Stimulated activated CD4-positive, alpha-beta T cell treated with anti-CD3 and anti-CD28 coated beads, Interleukin-4, amount 100 ng/mL, for 1 hour (primary cell): Measurements from ENCODE around the gene ACY1.

Source experiments
- DNase-seq: peaks from one replicate; pipeline ENCODE4 v3.0.0-alpha.2; 2020

Gene ACY1

GRCh38 chr3:52010431-52010830 lies 27.1 kb downstream of the ACY1 start:
- DNase-seq = no peak

- no peak for DNase-seq
Observed at GRCh38 chr3:52012699-52013098, 29.4 kb downstream of the ACY1 start.

GRCh38 chr3:52013802-52014598 lies 30.7 kb downstream of the ACY1 start:
- DNase-seq = no peak

GRCh38 chr3:52014613-52015012 lies 31.3 kb downstream of the ACY1 start:
- no peak for DNase-seq

- no peak for DNase-seq
Observed at GRCh38 chr3:52015438-52016228, 32.3 kb downstream of the ACY1 start.

GRCh38 chr3:52017586-52017985 lies 34.3 kb downstream of the ACY1 start:
- DNase-seq = no peak

- no peak for DNase-seq
Observed at GRCh38 chr3:52018319-52019000, 35.1 kb downstream of the ACY1 start.

GRCh38 chr3:52019352-52020080 lies 36.2 kb downstream of the ACY1 start:
- DNase-seq = no peak

GRCh38 chr3:52020796-52021195 lies 37.5 kb downstream of the ACY1 start:
- no peak for DNase-seq

GRCh38 chr3:52021489-52022268 lies 38.3 kb downstream of the ACY1 start:
- DNase-seq = no peak

GRCh38 chr3:52022323-52023100 lies 39.2 kb downstream of the ACY1 start:
- no peak for DNase-seq

GRCh38 chr3:52023101-52023770 lies 39.9 kb downstream of the ACY1 start:
- no peak for DNase-seq

- DNase-seq = no peak
Observed at GRCh38 chr3:52023860-52024764, 40.8 kb downstream of the ACY1 start.

GRCh38 chr3:52024765-52025452 lies 41.6 kb downstream of the ACY1 start:
- no peak for DNase-seq

GRCh38 chr3:52025453-52025852 lies 42.1 kb downstream of the ACY1 start:
- DNase-seq = no peak

GRCh38 chr3:52026041-52026440 lies 42.7 kb downstream of the ACY1 start:
- DNase-seq = no peak

- DNase-seq = no peak
Observed at GRCh38 chr3:52028572-52028971, 45.2 kb downstream of the ACY1 start.

GRCh38 chr3:52029053-52029452 lies 45.7 kb downstream of the ACY1 start:
- DNase-seq = no peak

GRCh38 chr3:52029535-52029934 lies 46.2 kb downstream of the ACY1 start:
- DNase-seq = no peak
